DMS153 treated with DMSO at 0.1 percent for 48 hours (cell line): Measurements from ENCODE around the gene CDC42BPB.

ENCODE experiments used
- DNase-seq: peaks from one replicate; lab custom pipeline; 2025; ENCODE audit not compliant: unreplicated experiment; lab: John Stamatoyannopoulos, UW

CDC42BPB gene

DNA sequence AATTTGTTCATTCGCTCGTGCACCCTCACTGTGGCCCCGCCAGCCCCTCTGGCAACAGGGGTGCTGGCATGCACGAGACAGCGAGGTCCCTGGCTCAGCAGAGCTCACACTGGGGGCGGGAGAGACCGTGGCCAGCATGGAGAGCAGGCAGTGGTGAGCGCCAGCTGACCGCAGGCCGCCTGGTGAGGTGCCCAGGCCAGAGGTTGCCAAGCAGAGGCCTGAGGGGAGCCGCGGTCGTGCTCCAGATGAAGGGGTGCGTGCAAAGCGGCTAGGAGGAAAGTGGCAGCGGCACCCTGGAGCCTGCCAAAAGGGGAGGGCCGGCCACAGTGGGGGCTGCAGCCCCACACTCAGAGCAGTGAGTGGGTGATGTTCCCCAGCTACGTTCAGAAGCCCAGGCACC, 56.1 kb downstream of the CDC42BPB start:
- no peak for DNase-seq

DNA sequence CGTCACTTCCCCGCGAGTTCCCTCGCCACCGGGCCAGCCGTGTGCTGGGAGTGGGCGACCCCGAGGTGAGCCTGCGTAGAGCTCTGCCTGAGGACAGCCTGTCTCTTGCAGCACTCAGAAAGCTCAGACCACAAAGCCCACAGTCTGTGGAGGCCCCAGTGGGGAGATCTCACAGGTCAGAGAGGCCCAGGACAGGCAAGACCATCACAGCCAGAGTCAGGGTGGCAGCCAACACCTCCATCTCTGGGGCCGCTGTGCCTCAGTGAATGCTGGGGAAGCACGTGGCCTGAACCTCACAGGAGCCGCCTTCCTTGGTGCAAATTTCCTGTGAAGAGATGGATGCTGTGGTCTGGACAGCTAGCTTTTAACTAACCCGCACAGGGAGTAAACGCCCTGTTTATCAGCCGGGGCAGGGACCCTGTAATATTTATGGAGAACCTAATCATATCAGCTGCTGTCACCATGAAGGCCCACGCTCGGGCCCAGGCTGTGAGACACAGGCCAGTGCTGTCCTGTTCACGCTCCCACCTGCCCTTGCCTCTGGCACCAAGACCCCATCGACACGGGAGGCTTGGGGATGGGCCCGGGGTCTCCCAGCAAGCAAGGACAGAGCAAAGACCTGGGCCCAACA, 56.9 kb downstream of the CDC42BPB start:
- no peak for DNase-seq

- no peak for DNase-seq
Observed at GRCh38 chr14:102999227-102999895, 58.0 kb downstream of the CDC42BPB start.

GRCh38 chr14:102998393-102998792, 59.0 kb downstream of the CDC42BPB start:
- no peak for DNase-seq

- DNase-seq: no peak
Observed at GRCh38 chr14:102996941-102997340, 60.4 kb downstream of the CDC42BPB start.

GRCh38 chr14:102994689-102995088, 62.7 kb downstream of the CDC42BPB start:
- DNase-seq: no peak

GRCh38 chr14:102993523-102993922, 63.8 kb downstream of the CDC42BPB start:
- no peak for DNase-seq

DNA sequence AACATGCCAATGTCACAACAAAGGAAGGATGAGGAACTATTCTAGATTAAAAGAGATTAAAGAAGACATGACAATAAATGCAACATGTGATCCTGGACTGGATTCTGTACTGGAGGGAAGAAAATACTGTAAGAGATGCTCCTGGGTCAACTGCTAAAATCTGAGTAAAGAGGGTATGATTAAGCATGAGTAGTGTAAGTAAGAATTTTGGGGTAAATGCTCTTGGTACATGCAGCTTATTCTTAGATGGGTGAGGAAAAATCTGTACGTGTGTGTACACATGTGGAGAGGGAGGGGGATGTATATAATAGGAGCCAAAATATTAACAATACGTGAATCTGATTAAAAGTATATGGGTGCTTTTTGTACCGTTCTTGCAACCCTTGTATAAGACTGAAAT, 66.0 kb downstream of the CDC42BPB start:
- DNase-seq: no peak

DNA sequence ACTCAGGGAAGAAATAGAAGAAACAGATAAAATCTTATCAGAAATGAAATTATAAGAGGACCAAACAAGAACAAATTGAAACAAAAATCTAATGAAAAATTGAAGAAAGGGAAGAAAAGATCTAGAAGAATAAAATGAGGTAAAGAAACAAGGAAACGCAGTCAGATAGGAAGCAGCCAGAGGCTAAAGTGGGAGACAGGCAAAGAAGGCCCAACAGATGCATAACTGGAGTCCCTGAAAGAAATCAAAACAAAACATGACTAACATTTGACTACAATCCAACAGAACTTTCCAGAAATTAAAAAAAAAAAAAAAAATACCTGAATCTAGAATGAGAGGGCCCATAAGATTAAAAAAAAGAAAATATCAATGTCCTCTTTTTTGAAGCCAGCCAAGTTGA, 69.3 kb downstream of the CDC42BPB start:
- no peak for DNase-seq

GRCh38 chr14:102986810-102987579, 70.4 kb downstream of the CDC42BPB start:
- no peak for DNase-seq

GRCh38 chr14:102985665-102986064, 71.7 kb downstream of the CDC42BPB start:
- DNase-seq: no peak

GRCh38 chr14:102984336-102985102, 72.8 kb downstream of the CDC42BPB start:
- no peak for DNase-seq

DNA sequence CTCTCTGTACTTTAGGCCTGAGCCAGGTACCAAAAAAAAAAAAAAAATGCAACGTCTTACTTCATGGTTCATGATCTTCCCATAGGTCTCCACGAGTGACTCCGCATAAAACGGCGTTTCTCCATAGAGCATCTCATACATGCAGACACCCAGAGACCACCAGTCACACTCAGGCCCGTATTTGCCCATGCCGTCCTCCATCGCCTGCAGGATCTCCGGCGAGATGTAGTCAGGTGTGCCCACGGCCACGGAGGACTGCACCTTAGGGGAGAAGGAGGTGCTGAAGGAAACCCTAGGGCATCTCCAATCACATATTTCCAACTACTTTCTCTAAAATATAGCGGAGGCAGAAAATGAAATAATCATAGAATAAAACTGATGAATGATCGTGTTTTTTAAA, 73.9 kb downstream of the CDC42BPB start:
- DNase-seq: no peak

GRCh38 chr14:102982852-102983470, 74.4 kb downstream of the CDC42BPB start:
- DNase-seq: no peak

- no peak for DNase-seq
Observed at GRCh38 chr14:102980409-102980810, 76.9 kb downstream of the CDC42BPB start.

DNA sequence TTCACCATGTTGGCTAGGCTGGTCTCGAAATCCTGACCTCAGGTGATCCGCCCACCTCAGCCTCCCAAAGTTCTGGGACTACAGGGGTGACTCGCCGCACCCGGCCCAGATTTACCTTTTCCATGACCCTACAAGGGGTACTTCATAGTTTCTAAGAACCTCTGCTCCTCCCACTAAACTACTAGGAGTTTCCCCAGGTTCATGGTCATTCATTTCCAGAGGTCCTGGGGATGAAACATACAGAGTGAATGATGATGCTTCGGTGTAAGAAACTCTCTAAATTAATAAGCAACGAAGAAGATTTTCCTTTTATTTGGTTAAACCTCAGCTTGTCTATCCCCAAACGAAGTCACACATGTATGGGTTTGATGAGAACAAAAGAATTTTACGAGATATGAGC, 77.9 kb downstream of the CDC42BPB start:
- no peak for DNase-seq

DNA sequence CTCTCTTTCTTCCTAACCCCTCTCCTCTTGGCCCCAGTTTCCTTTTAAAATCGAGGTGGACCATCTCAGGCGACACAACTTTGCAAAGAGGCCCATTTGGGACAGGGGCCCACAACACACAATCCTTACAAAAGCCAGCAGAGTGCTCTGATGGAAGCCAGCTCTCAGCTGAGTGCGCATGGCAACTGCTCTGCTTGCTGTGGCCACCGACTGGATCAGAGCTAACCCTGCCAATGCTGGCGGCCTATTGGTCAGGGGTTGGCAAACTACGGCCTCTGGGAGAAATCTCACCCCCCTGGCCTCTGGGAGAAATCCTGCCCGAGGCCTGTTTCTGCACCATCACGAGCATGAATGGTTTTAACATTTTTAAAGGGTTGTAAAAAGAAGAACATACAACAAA, 79.9 kb downstream of the CDC42BPB start:
- no peak for DNase-seq

- DNase-seq: no peak
Observed at GRCh38 chr14:102975662-102976061, 81.7 kb downstream of the CDC42BPB start.

GRCh38 chr14:102973706-102974285, 83.6 kb downstream of the CDC42BPB start:
- no peak for DNase-seq

DNA sequence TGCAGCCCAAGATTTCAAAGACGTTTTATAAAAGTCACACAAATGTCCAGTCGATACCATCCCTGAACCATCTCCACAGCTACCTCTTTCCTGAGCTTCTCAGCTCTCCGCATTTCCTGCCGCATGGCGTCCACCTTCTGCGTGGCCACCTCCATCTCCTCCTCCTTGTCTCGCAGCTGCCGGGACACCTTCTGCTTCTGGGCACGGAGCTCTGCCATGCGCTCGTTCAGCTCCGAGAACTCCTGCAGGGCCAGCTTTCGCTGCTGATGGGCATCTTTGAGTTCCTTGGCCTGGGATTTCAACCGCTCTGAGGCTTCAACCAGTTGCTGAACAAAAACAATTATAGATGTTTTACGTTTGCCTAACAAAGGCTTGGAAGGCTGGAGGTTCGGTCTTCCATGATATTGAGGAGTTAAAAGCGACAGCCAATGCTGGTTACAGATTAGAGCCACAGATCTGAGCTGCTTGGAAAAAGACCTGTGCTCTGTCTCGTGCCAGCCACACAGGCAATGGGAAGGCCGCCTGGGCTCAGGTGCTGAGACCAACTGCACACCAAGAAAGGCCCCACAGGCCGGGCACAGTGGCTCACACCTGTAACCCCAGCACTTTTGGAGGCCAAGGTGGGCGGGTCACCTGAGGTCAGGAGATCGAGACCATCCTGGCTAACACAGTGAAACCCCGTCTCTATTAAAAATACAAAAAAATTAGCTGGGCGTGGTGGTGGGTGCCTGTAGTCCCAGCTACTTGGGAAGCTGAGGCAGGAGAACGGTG, 85.3 kb downstream of the CDC42BPB start:
- DNase-seq: no peak
